HCT116 (cell line): ENCODE results near the gene MT2A.

Source experiments
- POLR2AphosphoS5 ChIP-seq: IDR thresholded peaks from 2 replicates; pipeline ENCODE4 v1.6.1; 2011; ENCODE audit warnings: mild to moderate bottlenecking, low read depth, low read length, moderate library complexity
- TF ChIP-seq, protein P1 (sequence below), 3 experiments: fragments of 200-600 bp in 1 of 3; sonication (generic) in 1 of 3; IDR thresholded peaks in 2 of 3; conservative IDR thresholded peaks in 1 of 3; 2 replicates each; pipeline ENCODE4 v1.5.1; 2012 to 2017; ENCODE audit warnings: low read depth in 2 of 3, low read length in 2 of 3, antibody characterized with exemption in 1 of 3, borderline replicate concordance in 1 of 3, control low read depth in 1 of 3, mild to moderate bottlenecking in 1 of 3, mixed read lengths in 1 of 3, mixed run types in 1 of 3, moderate library complexity in 1 of 3; ENCODE audit not compliant: insufficient read depth in 1 of 3
- TF ChIP-seq, protein P2 (sequence below): IDR thresholded peaks from 2 replicates; pipeline ENCODE4 v1.6.1; 2012; ENCODE audit warnings: low read depth

DNA sequence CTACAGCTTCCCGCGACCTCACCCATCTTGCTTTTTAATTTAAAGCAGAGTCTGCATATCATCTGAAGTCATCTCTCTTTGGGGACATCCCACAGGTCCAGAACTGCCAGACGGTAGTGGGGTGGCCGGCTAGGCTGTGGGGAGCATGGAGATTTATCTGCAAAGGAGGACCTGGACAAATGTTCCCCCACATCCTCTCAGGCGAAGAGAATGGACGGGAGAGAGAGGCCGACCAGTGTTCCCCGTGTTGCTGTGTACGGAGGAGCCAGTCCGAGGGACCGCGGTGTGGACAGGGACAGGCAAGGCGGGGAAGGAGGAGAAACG is 23.4 kb downstream of the MT2A start:
- TF ChIP-seq, protein P1, sequence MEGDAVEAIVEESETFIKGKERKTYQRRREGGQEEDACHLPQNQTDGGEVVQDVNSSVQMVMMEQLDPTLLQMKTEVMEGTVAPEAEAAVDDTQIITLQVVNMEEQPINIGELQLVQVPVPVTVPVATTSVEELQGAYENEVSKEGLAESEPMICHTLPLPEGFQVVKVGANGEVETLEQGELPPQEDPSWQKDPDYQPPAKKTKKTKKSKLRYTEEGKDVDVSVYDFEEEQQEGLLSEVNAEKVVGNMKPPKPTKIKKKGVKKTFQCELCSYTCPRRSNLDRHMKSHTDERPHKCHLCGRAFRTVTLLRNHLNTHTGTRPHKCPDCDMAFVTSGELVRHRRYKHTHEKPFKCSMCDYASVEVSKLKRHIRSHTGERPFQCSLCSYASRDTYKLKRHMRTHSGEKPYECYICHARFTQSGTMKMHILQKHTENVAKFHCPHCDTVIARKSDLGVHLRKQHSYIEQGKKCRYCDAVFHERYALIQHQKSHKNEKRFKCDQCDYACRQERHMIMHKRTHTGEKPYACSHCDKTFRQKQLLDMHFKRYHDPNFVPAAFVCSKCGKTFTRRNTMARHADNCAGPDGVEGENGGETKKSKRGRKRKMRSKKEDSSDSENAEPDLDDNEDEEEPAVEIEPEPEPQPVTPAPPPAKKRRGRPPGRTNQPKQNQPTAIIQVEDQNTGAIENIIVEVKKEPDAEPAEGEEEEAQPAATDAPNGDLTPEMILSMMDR (IDR thresholded peaks at IDR 0.05 in 2 of 3, conservative IDR thresholded peaks at IDR 0.05 in 1 of 3; ENCODE audit: borderline replicate concordance in 1 of 3, insufficient read depth in 1 of 3, low read depth in 2 of 3, low read length in 2 of 3), result no peak
- TF ChIP-seq POLR2AphosphoS5, result no peak
- TF ChIP-seq, protein P2, sequence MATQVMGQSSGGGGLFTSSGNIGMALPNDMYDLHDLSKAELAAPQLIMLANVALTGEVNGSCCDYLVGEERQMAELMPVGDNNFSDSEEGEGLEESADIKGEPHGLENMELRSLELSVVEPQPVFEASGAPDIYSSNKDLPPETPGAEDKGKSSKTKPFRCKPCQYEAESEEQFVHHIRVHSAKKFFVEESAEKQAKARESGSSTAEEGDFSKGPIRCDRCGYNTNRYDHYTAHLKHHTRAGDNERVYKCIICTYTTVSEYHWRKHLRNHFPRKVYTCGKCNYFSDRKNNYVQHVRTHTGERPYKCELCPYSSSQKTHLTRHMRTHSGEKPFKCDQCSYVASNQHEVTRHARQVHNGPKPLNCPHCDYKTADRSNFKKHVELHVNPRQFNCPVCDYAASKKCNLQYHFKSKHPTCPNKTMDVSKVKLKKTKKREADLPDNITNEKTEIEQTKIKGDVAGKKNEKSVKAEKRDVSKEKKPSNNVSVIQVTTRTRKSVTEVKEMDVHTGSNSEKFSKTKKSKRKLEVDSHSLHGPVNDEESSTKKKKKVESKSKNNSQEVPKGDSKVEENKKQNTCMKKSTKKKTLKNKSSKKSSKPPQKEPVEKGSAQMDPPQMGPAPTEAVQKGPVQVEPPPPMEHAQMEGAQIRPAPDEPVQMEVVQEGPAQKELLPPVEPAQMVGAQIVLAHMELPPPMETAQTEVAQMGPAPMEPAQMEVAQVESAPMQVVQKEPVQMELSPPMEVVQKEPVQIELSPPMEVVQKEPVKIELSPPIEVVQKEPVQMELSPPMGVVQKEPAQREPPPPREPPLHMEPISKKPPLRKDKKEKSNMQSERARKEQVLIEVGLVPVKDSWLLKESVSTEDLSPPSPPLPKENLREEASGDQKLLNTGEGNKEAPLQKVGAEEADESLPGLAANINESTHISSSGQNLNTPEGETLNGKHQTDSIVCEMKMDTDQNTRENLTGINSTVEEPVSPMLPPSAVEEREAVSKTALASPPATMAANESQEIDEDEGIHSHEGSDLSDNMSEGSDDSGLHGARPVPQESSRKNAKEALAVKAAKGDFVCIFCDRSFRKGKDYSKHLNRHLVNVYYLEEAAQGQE, result no peak
